Activated CD4-positive, alpha-beta T cell treated with anti-CD3 and anti-CD28 coated beads for 48 hours (primary cell): ENCODE measurements around the gene DGKD.
A peak's percentile ranks its signal among the peaks of the same experiment; 100 is the strongest.

ENCODE experiments used
- DNase-seq: peaks from one replicate; pipeline ENCODE4 v3.0.0-alpha.2; 2020

Gene DGKD

DNA sequence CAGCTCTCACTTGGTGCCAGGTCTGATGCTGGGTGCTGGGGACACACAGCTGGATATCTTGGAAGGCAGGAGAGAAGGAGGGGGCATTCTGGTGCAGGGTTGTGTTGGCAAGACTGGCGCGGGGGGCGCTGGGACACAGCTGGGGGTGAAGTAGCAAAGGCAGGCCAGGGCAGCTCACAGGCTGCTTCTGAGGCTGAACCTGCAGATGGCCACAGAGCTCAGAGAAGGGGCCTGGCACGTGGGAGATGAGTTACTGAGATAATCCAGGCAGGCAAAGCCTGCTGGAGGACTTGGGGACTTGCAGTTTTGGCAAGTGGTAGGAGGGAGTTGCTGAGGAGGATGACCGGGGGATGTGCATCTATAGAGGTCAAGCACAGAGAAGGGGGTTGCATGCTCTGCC is 16.2 kb upstream of the DGKD start:
- DNase-seq: no peak

DNA sequence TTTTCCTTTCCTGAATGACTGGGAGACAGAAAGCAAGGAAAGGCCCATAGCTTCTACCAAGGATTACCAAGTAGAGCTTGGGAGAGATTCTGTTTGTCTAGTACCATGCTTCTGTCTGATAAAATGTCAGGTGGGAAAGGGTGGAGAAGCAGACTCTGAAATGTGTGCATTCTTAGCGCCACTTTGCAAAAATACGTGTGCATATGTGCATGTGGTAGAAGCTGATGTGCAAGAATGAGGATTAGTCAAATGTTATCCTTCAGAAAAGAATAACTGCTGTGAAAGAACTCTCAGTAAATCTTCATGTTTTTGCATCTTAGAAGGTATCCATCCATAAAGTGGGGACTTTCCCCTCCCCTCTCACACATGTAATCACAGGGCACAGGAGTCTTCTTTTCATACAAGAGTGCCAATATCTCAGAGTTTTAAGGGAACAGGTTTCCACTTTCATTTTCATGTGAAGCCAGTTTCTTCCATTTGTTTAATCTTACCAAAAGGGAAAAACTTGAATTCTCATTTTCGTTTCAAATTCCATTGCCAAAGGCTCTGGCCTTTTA is 15.4 kb upstream of the DGKD start:
- no peak for DNase-seq

DNA sequence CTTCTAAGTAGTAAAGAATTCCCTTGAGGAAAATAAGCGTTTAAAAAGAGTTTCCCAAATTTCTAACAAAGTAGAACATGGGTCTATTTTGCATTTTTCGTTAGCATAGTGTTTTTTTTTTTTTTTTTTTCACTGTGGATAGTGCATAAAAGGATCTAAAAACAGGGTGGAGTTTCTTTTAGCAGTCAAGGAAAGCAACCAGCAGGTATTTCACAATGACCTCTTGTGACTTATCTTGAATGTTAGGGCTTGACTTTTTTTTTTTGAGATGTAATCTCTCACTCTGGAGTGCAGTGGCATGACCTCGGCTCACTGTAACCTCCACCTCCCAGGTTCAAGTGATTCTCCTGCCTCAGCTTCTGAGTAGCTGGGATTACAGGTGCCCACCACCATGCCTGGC is 14.9 kb upstream of the DGKD start:
- DNase-seq: no peak

DNA sequence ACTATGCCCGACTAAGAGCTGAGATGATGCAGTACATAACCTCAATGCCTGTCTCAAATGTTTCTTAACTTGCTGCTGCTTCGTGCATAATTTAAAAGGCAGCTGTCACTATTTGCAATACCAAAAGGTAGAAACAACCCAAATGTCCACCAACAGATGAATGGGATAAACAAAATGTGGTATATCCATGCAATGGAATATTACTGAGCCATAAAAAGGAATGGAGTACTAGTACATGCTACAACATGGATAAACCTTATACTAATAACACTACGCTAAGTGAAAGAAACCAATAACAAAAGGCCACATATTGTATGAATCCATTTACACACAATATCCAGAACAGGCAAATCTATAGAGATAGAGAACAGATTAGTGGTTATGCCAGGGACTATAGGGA is 13.0 kb upstream of the DGKD start:
- DNase-seq: no peak

- DNase-seq: no peak
These were observed 12.0 kb upstream of the DGKD start for GRCh38 chr2:233342301-233342700.

GRCh38 chr2:233343171-233343705 is 11.1 kb upstream of the DGKD start:
- DNase-seq: no peak

GRCh38 chr2:233346376-233346775 is 7.9 kb upstream of the DGKD start:
- no peak for DNase-seq

- no peak for DNase-seq
These were observed 7.4 kb upstream of the DGKD start for GRCh38 chr2:233346930-233347329.

- no peak for DNase-seq
These were observed 5.0 kb upstream of the DGKD start for GRCh38 chr2:233349005-233349998.

GRCh38 chr2:233350708-233351107 is 3.6 kb upstream of the DGKD start:
- DNase-seq: peak; percentile 37

GRCh38 chr2:233351423-233351822 is 2.9 kb upstream of the DGKD start:
- no peak for DNase-seq

- no peak for DNase-seq
These were observed 2.0 kb upstream of the DGKD start for GRCh38 chr2:233352141-233352842.

- no peak for DNase-seq
These were observed 1.1 kb upstream of the DGKD start for GRCh38 chr2:233353101-233353768.

- DNase-seq: no peak
These were observed 218 bp downstream of the DGKD start for GRCh38 chr2:233354500-233354924.

GRCh38 chr2:233354971-233355574 is 779 bp downstream of the DGKD start:
- peak; percentile 31 for DNase-seq

DNA sequence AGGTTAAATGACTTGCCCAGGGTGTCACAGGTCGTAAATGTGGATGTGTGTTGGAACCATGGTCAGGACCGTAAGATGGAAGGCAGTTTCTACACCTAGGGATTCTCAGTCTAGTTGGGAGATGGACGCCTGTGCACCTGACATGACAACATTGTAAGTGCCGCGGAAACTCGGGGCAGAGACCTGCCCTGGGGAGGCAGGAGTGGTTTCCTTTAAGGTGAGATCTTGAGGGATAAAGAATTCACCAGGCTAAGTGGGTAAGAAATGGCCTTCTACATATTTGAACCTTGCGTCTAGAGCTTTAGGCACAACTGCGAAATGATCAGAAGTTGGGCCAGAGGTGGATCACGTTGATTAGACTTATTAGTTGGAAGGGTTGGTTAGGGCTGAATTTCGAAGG is 1.6 kb downstream of the DGKD start:
- DNase-seq: no peak

DNA sequence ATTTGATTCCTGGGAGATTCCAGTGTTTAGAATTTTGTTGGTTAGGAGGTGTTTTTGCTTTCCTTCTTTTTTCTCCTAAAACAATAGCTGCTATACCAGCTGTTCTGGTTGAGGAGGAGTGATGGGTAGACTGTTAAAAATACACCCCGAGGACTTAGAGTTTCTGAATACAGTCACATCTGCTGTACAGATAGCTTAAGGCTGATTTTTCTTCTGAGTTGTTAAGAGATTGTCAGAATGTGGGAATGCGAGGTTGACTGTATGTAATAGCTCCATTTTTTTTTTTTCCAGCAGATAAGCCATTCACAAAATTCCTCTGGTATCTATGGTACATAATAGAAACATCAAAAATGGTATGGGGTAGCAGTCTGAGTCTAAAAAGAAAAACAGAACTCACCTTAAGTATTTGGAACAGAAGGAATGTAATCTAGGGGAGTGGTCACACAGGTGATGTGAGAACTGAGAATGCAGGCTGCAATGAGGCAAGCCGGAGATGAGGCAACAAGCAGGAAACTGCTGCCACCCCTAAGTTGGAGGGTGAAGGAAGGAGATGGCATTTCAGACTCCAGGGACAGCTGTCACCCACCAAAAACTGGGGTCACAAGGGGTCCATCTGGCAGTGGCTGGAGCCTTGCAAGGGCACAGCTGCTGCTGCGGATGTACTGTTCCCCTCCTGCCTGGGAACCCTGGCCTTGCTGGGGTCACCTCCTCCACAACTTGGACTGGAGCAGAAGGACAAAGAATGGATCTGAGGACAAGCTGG is 2.4 kb downstream of the DGKD start:
- DNase-seq: no peak

- no peak for DNase-seq
These were observed 4.0 kb downstream of the DGKD start for GRCh38 chr2:233358335-233358734.

GRCh38 chr2:233358947-233359346 is 4.7 kb downstream of the DGKD start:
- no peak for DNase-seq

DNA sequence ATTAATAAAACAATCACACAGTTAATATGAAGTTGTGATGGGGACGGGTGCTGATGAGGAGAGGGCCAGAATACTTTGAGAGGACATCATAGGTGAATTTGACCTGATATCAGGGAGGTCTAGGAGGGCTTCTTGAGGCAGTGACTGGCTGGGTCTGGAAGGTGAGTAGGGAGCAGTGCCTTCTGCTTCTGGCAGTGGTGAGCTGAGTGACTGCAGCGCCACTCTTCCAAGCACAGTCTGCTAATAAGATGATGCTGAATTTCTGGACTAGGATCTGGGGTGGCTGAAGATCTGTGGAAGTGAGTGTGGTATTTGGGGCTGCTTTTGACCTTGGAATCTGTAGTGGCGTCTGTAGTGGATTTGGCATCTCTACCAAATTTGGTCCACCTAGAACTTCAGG is 5.5 kb downstream of the DGKD start:
- no peak for DNase-seq

GRCh38 chr2:233360771-233361176 is 6.5 kb downstream of the DGKD start:
- no peak for DNase-seq

DNA sequence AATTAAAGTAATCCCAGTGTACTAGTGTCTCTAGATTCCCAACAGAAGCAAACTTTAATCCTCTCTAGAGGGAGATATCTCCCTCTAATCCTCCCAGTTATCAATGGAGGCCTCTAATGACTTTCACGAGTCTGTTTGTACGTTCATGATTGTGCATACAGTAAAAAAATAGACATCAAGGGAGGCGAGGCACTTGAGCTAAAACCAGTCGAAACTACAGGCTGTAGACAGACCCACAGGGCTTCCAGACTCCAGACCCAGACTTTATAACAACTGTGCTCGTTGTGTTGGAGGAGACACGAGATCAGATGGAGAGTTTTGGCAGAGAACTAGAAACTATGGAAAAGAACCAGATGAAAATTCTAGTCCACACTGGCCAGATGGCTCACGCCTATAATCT is 7.0 kb downstream of the DGKD start:
- no peak for DNase-seq
